Endothelial cell of umbilical vein (primary cell): ENCODE measurements around the gene FZD7. TPM values are rescaled to one million over a fixed set of nuclear protein-coding genes. Genes with fewer than 3 reads are reported as not detected.

Source experiments
- BruUV-seq: library from RNA; stranded (reverse); fragments of 400-500 nt; replicated peaks from 2 replicates; lab custom pipeline; 2021; lab: Mats Ljungman, UMichigan
- CTCF ChIA-PET: fragments of 300-600, 350-600 bp; sonication (Branson Sonifier 250); formaldehyde crosslinking; loops from one replicate; lab custom pipeline; 2021; ENCODE audit warnings: antibody characterized with exemption, inconsistent platforms; lab: Charles Lee
- POLR2A ChIA-PET: fragments of 300-600, 350-600 bp; sonication (Branson Sonifier 250); formaldehyde crosslinking; loops from one replicate; lab custom pipeline; 2021; ENCODE audit warnings: antibody characterized with exemption, inconsistent platforms; lab: Charles Lee
- DNase-seq: peaks from one replicate; pipeline ENCODE4 v3.0.0-alpha.2; 2011; ENCODE audit warnings: low read depth, low spot score
- FAIRE-seq: peaks from 2 replicates; lab custom pipeline; 2011; peaks lifted over from hg19 to GRCh38; lab: Jason Lieb, UNC
- H2AFZ ChIP-seq: 2 replicates; pipeline ENCODE4 v1.6.0; 2012; ENCODE audit warnings: low read depth, low read length, control low read depth, inconsistent platforms
- H3K27ac ChIP-seq: 2 replicates; pipeline ENCODE4 v1.5.1; 2011; ENCODE audit warnings: low read depth, mild to moderate bottlenecking, control low read depth, low read length, moderate library complexity; ENCODE audit not compliant: insufficient read depth
- H3K27me3 ChIP-seq, 2 experiments: 2 replicates each; pipeline versions ENCODE4 v1.6.0 to v1.6.1; 2011; ENCODE audit warnings: low read length in 2 of 2, mixed read lengths in 1 of 2; ENCODE audit not compliant: control insufficient read depth in 2 of 2, insufficient read depth in 2 of 2
- H3K36me3 ChIP-seq, 2 experiments: 2 replicates in 1 of 2; 3 replicates in 1 of 2; pipeline ENCODE4 v1.5.1; 2011; ENCODE audit warnings: low read length in 2 of 2, mild to moderate bottlenecking in 1 of 2, moderate library complexity in 1 of 2; ENCODE audit not compliant: control insufficient read depth in 2 of 2, insufficient read depth in 2 of 2; ENCODE audit errors: extremely low read depth in 1 of 2
- H3K4me1 ChIP-seq: 3 replicates; pipeline ENCODE4 v1.5.1; 2011; ENCODE audit warnings: mild to moderate bottlenecking, low read length; ENCODE audit not compliant: control insufficient read depth, insufficient read depth; ENCODE audit errors: extremely low read depth
- H3K4me2 ChIP-seq: 2 replicates; pipeline ENCODE4 v1.6.1; 2011; ENCODE audit warnings: low read length, control low read depth, mixed read lengths; ENCODE audit not compliant: insufficient read depth
- H3K4me3 ChIP-seq, 3 experiments: fragments of 200-600 bp in 1 of 3; sonication (generic), shearing (Covaris generic) in 1 of 3; replicated peaks in 1 of 3; 2 replicates each; pipeline ENCODE4 v1.5.1; 2011 to 2016; ENCODE audit warnings: control low read depth in 3 of 3, low read length in 3 of 3, mild to moderate bottlenecking in 2 of 3, inconsistent platforms in 1 of 3, low read depth in 1 of 3, moderate library complexity in 1 of 3; ENCODE audit not compliant: insufficient read depth in 1 of 3
- H3K79me2 ChIP-seq: 2 replicates; pipeline ENCODE4 v1.6.0; 2012; ENCODE audit warnings: low read length, inconsistent platforms; ENCODE audit not compliant: control insufficient read depth, insufficient read depth
- H3K9ac ChIP-seq: replicated peaks from 2 replicates; pipeline ENCODE3; 2011; ENCODE audit warnings: low read length, control low read depth; ENCODE audit not compliant: insufficient read depth; ENCODE audit errors: extremely low read depth
- H3K9me1 ChIP-seq: replicated peaks from 3 replicates; pipeline ENCODE4 v1.6.0; 2011; ENCODE audit warnings: mild to moderate bottlenecking, low read length; ENCODE audit not compliant: control insufficient read depth, insufficient read depth; ENCODE audit errors: extremely low read depth
- H3K9me3 ChIP-seq: replicated peaks from 2 replicates; pipeline ENCODE4 v1.5.1; 2012; ENCODE audit warnings: low read length, inconsistent platforms; ENCODE audit not compliant: control insufficient read depth, insufficient read depth
- H4K20me1 ChIP-seq: replicated peaks from 2 replicates; pipeline ENCODE3; 2011; ENCODE audit warnings: mild to moderate bottlenecking, low read length; ENCODE audit not compliant: control insufficient read depth, insufficient read depth; ENCODE audit errors: extremely low read depth
- EZH2 ChIP-seq: IDR thresholded peaks from 2 replicates; pipeline ENCODE4 v1.6.1; 2012; ENCODE audit warnings: borderline replicate concordance, low read depth, mild to moderate bottlenecking, moderate library complexity, low read length, inconsistent platforms; ENCODE audit not compliant: severe bottlenecking
- FOS ChIP-seq: IDR thresholded peaks from 2 replicates; pipeline ENCODE4 v1.6.1; 2011; ENCODE audit warnings: mild to moderate bottlenecking, low read length, moderate library complexity, borderline replicate concordance; ENCODE audit not compliant: insufficient read depth
- GATA2 ChIP-seq: IDR thresholded peaks from 2 replicates; pipeline ENCODE4 v1.7.0; 2011; ENCODE audit warnings: low read depth, mild to moderate bottlenecking, moderate library complexity, mixed read lengths, low read length; ENCODE audit not compliant: insufficient read length, insufficient read depth
- JUN ChIP-seq: IDR thresholded peaks from 2 replicates; pipeline ENCODE4 v1.6.1; 2011; ENCODE audit warnings: borderline replicate concordance, low read depth; ENCODE audit not compliant: insufficient read length, insufficient read depth
- MYC ChIP-seq: IDR thresholded peaks from one replicate; pipeline ENCODE4 v1.6.1; 2011; ENCODE audit warnings: mild to moderate bottlenecking, low read depth, low read length
- POLR2A ChIP-seq: IDR thresholded peaks from 2 replicates; pipeline ENCODE4 v1.6.1; 2012; ENCODE audit warnings: low read depth, mild to moderate bottlenecking, control low read depth, low read length
- POLR2AphosphoS5 ChIP-seq: IDR thresholded peaks from 2 replicates; pipeline ENCODE4 v1.6.1; 2012; ENCODE audit warnings: low read depth, mild to moderate bottlenecking, control low read depth, low read length, moderate library complexity; ENCODE audit not compliant: insufficient read depth
- dilution Hi-C: fragments of 300-500 bp; cut with MboI; formaldehyde crosslinking; loops from one replicate; pipeline ENCODE4 v1.15.0; 2019; ENCODE audit warnings: low sequenced_read_pairs; ENCODE audit not compliant: extremely low pct_ligation_motif_present
- intact Hi-C: fragments of 100-400 bp; cut with micrococcal nuclease; formaldehyde crosslinking; loops from one replicate; pipeline ENCODE4 v1.10.0; 2022
- polyA plus RNA-seq, 4 experiments: library from polyadenylated mRNA; depleted of rRNA in 3 of 4; stranded (reverse) in 3 of 4; unstranded in 1 of 4; fragments of >200 nt; gene quantifications; 2 replicates each; pipeline versions ENCODE4 v1.2.1 to v1.2.3, GENCODE V29; 2011 to 2012; ENCODE audit warnings: missing spikeins in 1 of 4
- total RNA-seq: library from RNA; stranded (reverse); gene quantifications from 2 replicates; pipeline ENCODE4 v1.2.3, GENCODE V29; 2021
- TF ChIP-seq, protein P1 (sequence below): IDR thresholded peaks from 2 replicates; pipeline ENCODE4 v1.6.1; 2011; ENCODE audit not compliant: insufficient read depth, insufficient read length
- TF ChIP-seq, protein P2 (sequence below), 2 donors: IDR thresholded peaks; 1 replicate in 1 of 2; 2 replicates in 1 of 2; pipeline ENCODE4 v1.5.1; 2011; ENCODE audit warnings: low read length in 2 of 2, mild to moderate bottlenecking in 2 of 2, moderate library complexity in 2 of 2, control low read depth in 1 of 2, inconsistent platforms in 1 of 2, low read depth in 1 of 2; ENCODE audit not compliant: insufficient read depth in 1 of 2; ENCODE audit errors: extremely low read depth in 1 of 2

FZD7 gene
- total and polyA plus RNA-seq, 2 donors (not counting 3 experiments of a cell fraction or from before 2014, with no cell fraction given): 0.15 to 0.29 TPM

DNA sequence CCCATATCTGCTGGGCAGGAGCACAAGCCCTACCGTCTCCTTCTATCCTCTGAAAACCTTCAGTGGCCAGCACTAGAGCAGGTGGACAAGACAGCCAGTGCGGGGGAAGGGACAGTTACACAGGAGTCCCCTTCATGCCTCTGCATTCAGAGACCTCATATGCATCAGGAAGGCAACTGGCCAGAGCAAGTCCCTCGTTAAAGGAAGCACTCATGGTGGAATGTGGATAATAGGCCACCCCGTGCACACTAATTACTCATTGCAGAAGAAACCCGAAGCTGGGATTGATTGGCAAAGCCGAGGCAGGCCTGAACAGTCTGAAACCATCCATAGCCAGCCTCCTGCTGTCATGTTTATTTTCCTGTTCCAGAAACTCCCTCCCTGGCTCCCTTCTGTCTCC lies 50.6 kb downstream of the FZD7 start:
- Histone ChIP-seq H3K9me1 (no peaks in the 10 kb centered on the region), H3K27ac (no peak overlapping the region), H3K4me3 (no peak overlapping the region), H3K4me2 (no peak overlapping the region), H2AFZ (no peak overlapping the region), H3K9ac (no peak overlapping the region), H4K20me1 (no peaks in the 10 kb centered on the region), H3K4me1 (no peaks in the 10 kb centered on the region), H3K27me3 (peaks cover 5 to 7% of the 10 kb centered on the region in 2 experiments), H3K79me2 (no peaks in the 10 kb centered on the region), H3K9me3 (no peaks in the 10 kb centered on the region), H3K36me3 (no peaks in the 10 kb centered on the region)
- DNase-seq (no peak), FAIRE-seq (no peak)
- TF ChIP-seq, protein P1, sequence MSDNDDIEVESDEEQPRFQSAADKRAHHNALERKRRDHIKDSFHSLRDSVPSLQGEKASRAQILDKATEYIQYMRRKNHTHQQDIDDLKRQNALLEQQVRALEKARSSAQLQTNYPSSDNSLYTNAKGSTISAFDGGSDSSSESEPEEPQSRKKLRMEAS: no peak
- no peak for TF ChIP-seq MYC
- TF ChIP-seq POLR2AphosphoS5: no peak
- TF ChIP-seq JUN: no peak
- TF ChIP-seq FOS: no peak
- TF ChIP-seq, protein P2, sequence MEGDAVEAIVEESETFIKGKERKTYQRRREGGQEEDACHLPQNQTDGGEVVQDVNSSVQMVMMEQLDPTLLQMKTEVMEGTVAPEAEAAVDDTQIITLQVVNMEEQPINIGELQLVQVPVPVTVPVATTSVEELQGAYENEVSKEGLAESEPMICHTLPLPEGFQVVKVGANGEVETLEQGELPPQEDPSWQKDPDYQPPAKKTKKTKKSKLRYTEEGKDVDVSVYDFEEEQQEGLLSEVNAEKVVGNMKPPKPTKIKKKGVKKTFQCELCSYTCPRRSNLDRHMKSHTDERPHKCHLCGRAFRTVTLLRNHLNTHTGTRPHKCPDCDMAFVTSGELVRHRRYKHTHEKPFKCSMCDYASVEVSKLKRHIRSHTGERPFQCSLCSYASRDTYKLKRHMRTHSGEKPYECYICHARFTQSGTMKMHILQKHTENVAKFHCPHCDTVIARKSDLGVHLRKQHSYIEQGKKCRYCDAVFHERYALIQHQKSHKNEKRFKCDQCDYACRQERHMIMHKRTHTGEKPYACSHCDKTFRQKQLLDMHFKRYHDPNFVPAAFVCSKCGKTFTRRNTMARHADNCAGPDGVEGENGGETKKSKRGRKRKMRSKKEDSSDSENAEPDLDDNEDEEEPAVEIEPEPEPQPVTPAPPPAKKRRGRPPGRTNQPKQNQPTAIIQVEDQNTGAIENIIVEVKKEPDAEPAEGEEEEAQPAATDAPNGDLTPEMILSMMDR (IDR thresholded peaks at IDR 0.05; ENCODE audit: extremely low read depth in 1 of 2, insufficient read depth in 1 of 2, low read depth in 1 of 2, low read length in 2 of 2): no peak
- TF ChIP-seq POLR2A: no peak
- no peak for TF ChIP-seq GATA2
- no peak for TF ChIP-seq EZH2
- CTCF ChIA-PET: no interaction called here
- dilution Hi-C loops: no loop called here
- intact Hi-C loops: no loop called here
- POLR2A ChIA-PET: no interaction called here
- BruUV-seq: no TSS peak

Other genes starting within 250 kb of the FZD7 start
- not detected in 2 replicates for gene CDK15, start 227.3 kb upstream of the FZD7 start, total RNA-seq
- not detected in 2 replicates for gene CDK15, start 227.3 kb upstream of the FZD7 start, polyA plus RNA-seq
- not detected in 2 replicates for gene KIAA2012, start 39.4 kb downstream of the FZD7 start, total RNA-seq
- gene KIAA2012, start 39.4 kb downstream of the FZD7 start, polyA plus RNA-seq: not detected in 2 replicates
- 102 and 105 TPM in 2 replicates for gene SUMO1, start 204.7 kb downstream of the FZD7 start, total RNA-seq
- gene SUMO1, start 204.7 kb downstream of the FZD7 start, polyA plus RNA-seq: 32.7 and 38.5 TPM in 2 replicates
- 70.6 and 71.4 TPM in 2 replicates for gene NOP58, start 231.9 kb downstream of the FZD7 start, total RNA-seq
- 12.0 and 21.7 TPM in 2 replicates for gene NOP58, start 231.9 kb downstream of the FZD7 start, polyA plus RNA-seq